GM21786 (cell line): ENCODE measurements around the gene ATP8B2.
A peak's percentile ranks its signal among the peaks of the same experiment; 100 is the strongest.
"Not testable (repeated sequence)": the region's sequence is repeated elsewhere in the genome, so short reads cannot be mapped to it uniquely, and the experiment has no call there.

ENCODE experiments used
- ATAC-seq: cut with Tn5 transposase; IDR thresholded peaks from one replicate; pipeline ENCODE4 v1.9.1; 2021; ENCODE audit not compliant: unreplicated experiment

The ATP8B2 gene

GRCh38 chr1:154346276-154346917 is 21.1 kb downstream of the ATP8B2 start:
- ATAC-seq = no peak

GRCh38 chr1:154347961-154348360 is 22.6 kb downstream of the ATP8B2 start:
- no peak for ATAC-seq

- ATAC-seq = no peak
Observed at GRCh38 chr1:154348429-154349076, 23.2 kb downstream of the ATP8B2 start.

- ATAC-seq = no peak
Observed at GRCh38 chr1:154349121-154349520, 23.8 kb downstream of the ATP8B2 start.

- no peak for ATAC-seq
Observed at GRCh38 chr1:154350383-154350782, 25.1 kb downstream of the ATP8B2 start.

GRCh38 chr1:154351363-154352068 is 26.2 kb downstream of the ATP8B2 start:
- no peak for ATAC-seq

- ATAC-seq = no peak
Observed at GRCh38 chr1:154352245-154352580, 26.9 kb downstream of the ATP8B2 start.

GRCh38 chr1:154352581-154353459 is 27.5 kb downstream of the ATP8B2 start:
- ATAC-seq = no peak

GRCh38 chr1:154353460-154353904 is 28.2 kb downstream of the ATP8B2 start:
- ATAC-seq = no peak

GRCh38 chr1:154353966-154354365 is 28.6 kb downstream of the ATP8B2 start:
- ATAC-seq = no peak

GRCh38 chr1:154358519-154358918 is 33.2 kb downstream of the ATP8B2 start:
- ATAC-seq = no peak

GRCh38 chr1:154360288-154360687 is 35.0 kb downstream of the ATP8B2 start:
- ATAC-seq = no peak

GRCh38 chr1:154360881-154361280 is 35.6 kb downstream of the ATP8B2 start:
- not testable (repeated sequence) for ATAC-seq

GRCh38 chr1:154361357-154361756 is 36.0 kb downstream of the ATP8B2 start:
- ATAC-seq = no peak

- ATAC-seq = no peak
Observed at GRCh38 chr1:154371436-154371835, 46.1 kb downstream of the ATP8B2 start.

- ATAC-seq = not testable (repeated sequence)
Observed at GRCh38 chr1:154373777-154374357, 48.5 kb downstream of the ATP8B2 start.

GRCh38 chr1:154379301-154379700 is 54.0 kb downstream of the ATP8B2 start:
- no peak for ATAC-seq

- no peak for ATAC-seq
Observed at GRCh38 chr1:154384650-154385489, 59.5 kb downstream of the ATP8B2 start.

GRCh38 chr1:154386643-154387352 is 61.5 kb downstream of the ATP8B2 start:
- peak; percentile 75 for ATAC-seq
